HG03097 (cell line): ENCODE measurements around the gene TMEM144.
"Not testable (repeated sequence)": the region's sequence is repeated elsewhere in the genome, so short reads cannot be mapped to it uniquely, and the experiment has no call there.

Source experiments
- ATAC-seq: cut with Tn5 transposase; IDR thresholded peaks from one replicate; pipeline ENCODE4 v1.9.1; 2021; ENCODE audit not compliant: unreplicated experiment, low FRiP score

TMEM144 gene

GRCh38 chr4:158234671-158235070, 24.4 kb downstream of the TMEM144 start:
- no peak for ATAC-seq

GRCh38 chr4:158236304-158237030, 26.2 kb downstream of the TMEM144 start:
- no peak for ATAC-seq

- ATAC-seq, result no peak
Measured at GRCh38 chr4:158238575-158238974, 28.3 kb downstream of the TMEM144 start.

GRCh38 chr4:158239196-158239595, 28.9 kb downstream of the TMEM144 start:
- ATAC-seq, result no peak

GRCh38 chr4:158243071-158243470, 32.8 kb downstream of the TMEM144 start:
- no peak for ATAC-seq

GRCh38 chr4:158250321-158250720, 40.0 kb downstream of the TMEM144 start:
- ATAC-seq, result no peak

- peak; percentile 74 for ATAC-seq
Measured at GRCh38 chr4:158253350-158253980, 43.2 kb downstream of the TMEM144 start.

GRCh38 chr4:158254292-158254691, 44.0 kb downstream of the TMEM144 start:
- ATAC-seq, result no peak

- ATAC-seq, result peak; percentile 53
Measured at GRCh38 chr4:158255727-158256324, 45.5 kb downstream of the TMEM144 start.

- ATAC-seq, result no peak
Measured at GRCh38 chr4:158259955-158260575, 49.8 kb downstream of the TMEM144 start.

GRCh38 chr4:158261480-158261879, 51.2 kb downstream of the TMEM144 start:
- ATAC-seq, result no peak

- ATAC-seq, result no peak
Measured at GRCh38 chr4:158268553-158268952, 58.3 kb downstream of the TMEM144 start.

GRCh38 chr4:158274636-158275035, 64.3 kb downstream of the TMEM144 start:
- no peak for ATAC-seq

GRCh38 chr4:158277558-158277957, 67.3 kb downstream of the TMEM144 start:
- ATAC-seq, result no peak

- ATAC-seq, result not testable (repeated sequence)
Measured at GRCh38 chr4:158279052-158279451, 68.8 kb downstream of the TMEM144 start.

GRCh38 chr4:158280856-158281255, 70.6 kb downstream of the TMEM144 start:
- no peak for ATAC-seq

GRCh38 chr4:158282252-158282651, 72.0 kb downstream of the TMEM144 start:
- no peak for ATAC-seq

GRCh38 chr4:158285429-158286216, 75.3 kb downstream of the TMEM144 start:
- ATAC-seq, result no peak

- ATAC-seq, result no peak
Measured at GRCh38 chr4:158290912-158291311, 80.6 kb downstream of the TMEM144 start.

- no peak for ATAC-seq
Measured at GRCh38 chr4:158291334-158292055, 81.2 kb downstream of the TMEM144 start.
